GM19025 (cell line): ENCODE data around the gene SERP2.

Experiments
- ATAC-seq: cut with Tn5 transposase; IDR thresholded peaks from one replicate; pipeline ENCODE4 v1.9.1; 2021; ENCODE audit warnings: mild to moderate bottlenecking, low read depth, moderate library complexity; ENCODE audit not compliant: unreplicated experiment

The SERP2 gene

GRCh38 chr13:44354884-44355283 is 18.7 kb upstream of the SERP2 start:
- ATAC-seq: no peak

- no peak for ATAC-seq
These were observed 18.0 kb upstream of the SERP2 start for GRCh38 chr13:44355621-44356020.

- no peak for ATAC-seq
These were observed 13.6 kb upstream of the SERP2 start for GRCh38 chr13:44359983-44360375.

GRCh38 chr13:44362394-44363040 is 11.1 kb upstream of the SERP2 start:
- ATAC-seq: no peak

GRCh38 chr13:44363631-44364344 is 9.8 kb upstream of the SERP2 start:
- ATAC-seq: no peak

- ATAC-seq: no peak
These were observed 9.2 kb upstream of the SERP2 start for GRCh38 chr13:44364345-44365000.

- no peak for ATAC-seq
These were observed 8.6 kb upstream of the SERP2 start for GRCh38 chr13:44365008-44365407.

- no peak for ATAC-seq
These were observed 7.7 kb upstream of the SERP2 start for GRCh38 chr13:44365899-44366298.

GRCh38 chr13:44368062-44368591 is 5.5 kb upstream of the SERP2 start:
- no peak for ATAC-seq

- no peak for ATAC-seq
These were observed 4.8 kb upstream of the SERP2 start for GRCh38 chr13:44368599-44369368.

GRCh38 chr13:44371421-44371820 is 2.2 kb upstream of the SERP2 start:
- ATAC-seq: no peak

GRCh38 chr13:44373247-44373600 is 400 bp upstream of the SERP2 start:
- no peak for ATAC-seq

- ATAC-seq: no peak
These were observed 706 bp downstream of the SERP2 start for GRCh38 chr13:44374348-44374712.

GRCh38 chr13:44378277-44378676 is 4.7 kb downstream of the SERP2 start:
- no peak for ATAC-seq

GRCh38 chr13:44379885-44380284 is 6.3 kb downstream of the SERP2 start:
- ATAC-seq: no peak

- ATAC-seq: no peak
These were observed 7.0 kb downstream of the SERP2 start for GRCh38 chr13:44380404-44381165.

- no peak for ATAC-seq
These were observed 9.1 kb downstream of the SERP2 start for GRCh38 chr13:44382635-44383145.

- no peak for ATAC-seq
These were observed 10.3 kb downstream of the SERP2 start for GRCh38 chr13:44383945-44384344.

- ATAC-seq: no peak
These were observed 11.2 kb downstream of the SERP2 start for GRCh38 chr13:44384778-44385177.

GRCh38 chr13:44385401-44385800 is 11.8 kb downstream of the SERP2 start:
- no peak for ATAC-seq
